Pericardium fibroblast (primary cell): ENCODE data around the gene WDR41. TPM values are rescaled to one million over a fixed set of nuclear protein-coding genes. Genes with fewer than 3 reads are reported as not detected.

Experiments
- total RNA-seq: library from RNA; depleted of rRNA; stranded (reverse); fragments of >200 nt; gene quantifications from 2 replicates; pipeline ENCODE4 v1.2.3, GENCODE V29; 2015

Gene WDR41
- 55.5 and 93.0 TPM in 2 replicates for total RNA-seq

DNA sequence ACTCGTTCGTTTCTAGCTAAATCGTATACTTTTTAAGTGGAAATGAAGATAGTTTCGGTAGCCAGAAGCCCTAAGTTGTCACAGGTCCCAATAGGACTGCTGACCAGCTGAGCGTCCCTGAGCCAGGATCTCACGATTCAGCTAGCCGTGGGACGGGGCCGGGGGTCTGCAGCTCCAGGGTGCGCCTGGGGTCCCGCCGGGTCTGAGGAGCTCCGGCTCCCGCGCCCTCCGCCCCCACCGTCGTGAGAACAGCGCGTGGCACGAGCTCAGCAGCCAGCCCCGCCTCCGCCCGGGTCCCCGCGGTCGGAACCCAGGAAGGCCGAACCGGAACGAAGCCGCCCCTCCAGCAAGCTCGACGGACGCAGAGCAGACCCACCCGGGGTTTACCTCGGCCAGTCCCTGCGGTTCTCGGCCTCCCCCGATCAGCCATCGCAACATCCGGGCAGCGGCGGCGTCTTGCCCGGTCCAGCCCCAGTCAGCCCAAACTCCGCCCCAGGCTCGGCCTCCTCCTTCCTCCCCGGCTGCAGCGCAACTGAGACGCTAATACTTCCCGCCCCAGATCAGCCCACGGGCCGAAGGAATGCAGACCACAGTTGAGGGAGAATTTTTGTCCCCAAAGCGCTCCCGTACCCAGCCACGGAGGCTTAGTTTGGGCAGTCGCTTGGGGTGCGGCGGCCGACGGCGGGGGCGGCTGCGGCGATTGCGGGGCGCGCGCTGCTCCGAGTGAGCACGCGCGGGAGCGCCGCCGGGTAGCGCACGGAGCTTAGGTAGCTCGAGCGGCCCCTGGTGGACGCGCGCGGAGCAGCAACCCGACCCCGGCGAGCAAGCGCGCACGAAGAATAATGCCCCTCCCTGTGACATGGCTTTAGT, at the start of gene WDR41:
WDR41 (minus strand) TSS at position 534 of the 870 bp plus-strand sequence; CDS start at position 438, 96 bp downstream.

Other genes with a start within 250 kb of the WDR41 start
- not detected in 2 replicates for gene OTP, start 146.4 kb upstream of the WDR41 start, total RNA-seq